Right atrium auricular region (tissue), 2 donors: ENCODE results near the gene CCNJL. TPM values are rescaled to one million over a fixed set of nuclear protein-coding genes. Genes with fewer than 3 reads are reported as not detected.

Source experiments
- DNase-seq: peaks from one replicate; pipeline ENCODE4 v3.0.0-alpha.2; 2019; ENCODE audit warnings: low spot score
- H3K27ac ChIP-seq, 2 donors: fragments of 200-600 bp; sonication (generic); 1 replicate in 1 of 2; 2 replicates in 1 of 2; pipeline ENCODE4 v1.5.1; 2016 to 2019
- H3K27me3 ChIP-seq, 2 donors: fragments of 200-600 bp; sonication (generic); one replicate each; pipeline versions ENCODE4 v1.5.1 to v1.6.0; 2017 to 2019
- H3K36me3 ChIP-seq: fragments of 200-600 bp; sonication (generic); one replicate; pipeline ENCODE4 v1.5.1; 2016
- H3K4me1 ChIP-seq, 2 donors: fragments of 200-600 bp; sonication (generic); one replicate each; pipeline versions ENCODE4 v1.5.1 to v1.6.0; 2017 to 2019
- H3K4me3 ChIP-seq, 2 donors: fragments of 200-600 bp; sonication (generic); 1 replicate in 1 of 2; 2 replicates in 1 of 2; pipeline ENCODE4 v1.5.1; 2017 to 2019; ENCODE audit warnings: mild to moderate bottlenecking in 1 of 2, moderate library complexity in 1 of 2
- H3K9me3 ChIP-seq, 2 donors: fragments of 200-600 bp; sonication (generic); one replicate each; pipeline ENCODE4 v1.5.1; 2019
- total RNA-seq, 2 donors: library from RNA; depleted of rRNA; stranded (reverse); fragments of >200 nt; gene quantifications; one replicate each; pipeline ENCODE4 v1.1.0, GENCODE V29; 2016
- TF ChIP-seq, protein P1 (sequence below), 2 donors: fragments of 200-600 bp; sonication (generic); IDR thresholded peaks; one replicate each; pipeline ENCODE4 v1.5.1; 2019; ENCODE audit warnings: antibody characterized with exemption in 2 of 2

CCNJL gene
- total RNA-seq, 2 donors from 2014 or later, result 2.7 to 5.5 TPM

DNA sequence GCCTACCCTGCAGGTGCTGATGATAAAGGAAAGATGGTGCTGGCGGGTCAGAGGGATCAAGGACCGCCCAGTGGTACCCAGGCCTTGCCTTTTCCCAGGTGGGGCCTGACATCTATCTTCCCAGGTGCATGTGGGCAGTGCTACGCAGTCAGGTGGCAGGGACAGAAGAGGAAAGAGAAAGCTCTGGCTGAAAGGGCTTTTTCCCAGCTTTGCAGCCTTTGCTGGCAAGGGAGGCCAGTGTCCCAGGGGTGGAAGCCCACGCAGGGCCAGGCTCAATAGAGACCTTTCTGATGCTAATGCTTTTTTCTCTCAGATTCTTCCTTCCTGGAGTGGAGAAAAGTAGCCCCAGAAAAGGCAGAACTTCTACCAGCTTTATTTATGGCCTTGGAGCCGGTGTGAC lies 46.3 kb downstream of the CCNJL start:
- DNase-seq, result no peak
- Histone ChIP-seq H3K36me3 (no peaks in the 10 kb centered on the region), H3K9me3 (no peaks in the 10 kb centered on the region), H3K27ac (no peak overlapping the region), H3K4me3 (no peak overlapping the region), H3K4me1 (peaks cover 0 to 49% of the 10 kb centered on the region in 2 donors), H3K27me3 (no peaks in the 10 kb centered on the region)
- TF ChIP-seq, protein P1, sequence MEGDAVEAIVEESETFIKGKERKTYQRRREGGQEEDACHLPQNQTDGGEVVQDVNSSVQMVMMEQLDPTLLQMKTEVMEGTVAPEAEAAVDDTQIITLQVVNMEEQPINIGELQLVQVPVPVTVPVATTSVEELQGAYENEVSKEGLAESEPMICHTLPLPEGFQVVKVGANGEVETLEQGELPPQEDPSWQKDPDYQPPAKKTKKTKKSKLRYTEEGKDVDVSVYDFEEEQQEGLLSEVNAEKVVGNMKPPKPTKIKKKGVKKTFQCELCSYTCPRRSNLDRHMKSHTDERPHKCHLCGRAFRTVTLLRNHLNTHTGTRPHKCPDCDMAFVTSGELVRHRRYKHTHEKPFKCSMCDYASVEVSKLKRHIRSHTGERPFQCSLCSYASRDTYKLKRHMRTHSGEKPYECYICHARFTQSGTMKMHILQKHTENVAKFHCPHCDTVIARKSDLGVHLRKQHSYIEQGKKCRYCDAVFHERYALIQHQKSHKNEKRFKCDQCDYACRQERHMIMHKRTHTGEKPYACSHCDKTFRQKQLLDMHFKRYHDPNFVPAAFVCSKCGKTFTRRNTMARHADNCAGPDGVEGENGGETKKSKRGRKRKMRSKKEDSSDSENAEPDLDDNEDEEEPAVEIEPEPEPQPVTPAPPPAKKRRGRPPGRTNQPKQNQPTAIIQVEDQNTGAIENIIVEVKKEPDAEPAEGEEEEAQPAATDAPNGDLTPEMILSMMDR (IDR thresholded peaks at IDR 0.05), result no peak

DNA sequence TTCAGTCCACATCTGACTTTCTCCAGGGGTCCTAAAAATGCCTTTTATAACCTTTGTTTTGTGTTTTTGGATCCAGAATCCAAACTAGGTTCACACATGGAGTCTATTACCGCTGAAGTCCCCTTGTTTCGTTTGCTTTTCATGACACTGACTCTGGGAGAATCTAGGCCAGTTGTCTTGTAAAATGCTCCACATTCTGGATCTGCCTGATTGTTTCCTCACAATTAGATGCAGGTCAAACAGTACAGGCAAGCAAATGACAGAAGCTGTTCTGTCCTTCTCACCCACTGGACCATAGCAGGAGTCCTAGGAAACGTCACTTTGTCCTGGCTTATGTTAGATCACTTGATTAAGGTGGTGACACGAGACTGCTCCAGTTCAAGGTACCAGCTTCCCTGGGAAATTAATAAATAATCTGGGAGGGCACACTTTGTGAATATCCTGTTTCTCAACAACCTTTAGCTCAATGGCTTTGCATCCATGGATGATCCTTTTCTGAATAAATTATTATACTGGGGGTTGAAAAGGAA lies 49.0 kb downstream of the CCNJL start:
- no peak overlapping the region for H3K27ac ChIP-seq
- H3K4me3 ChIP-seq, result no peak overlapping the region
- no peaks in the 10 kb centered on the region for H3K27me3 ChIP-seq
- H3K9me3 ChIP-seq, result no peaks in the 10 kb centered on the region
- H3K36me3 ChIP-seq, result no peaks in the 10 kb centered on the region
- peaks cover 0 to 35% of the 10 kb centered on the region in 2 donors for H3K4me1 ChIP-seq
- TF ChIP-seq, protein P1 (IDR thresholded peaks at IDR 0.05), result no peak
- no peak for DNase-seq

DNA sequence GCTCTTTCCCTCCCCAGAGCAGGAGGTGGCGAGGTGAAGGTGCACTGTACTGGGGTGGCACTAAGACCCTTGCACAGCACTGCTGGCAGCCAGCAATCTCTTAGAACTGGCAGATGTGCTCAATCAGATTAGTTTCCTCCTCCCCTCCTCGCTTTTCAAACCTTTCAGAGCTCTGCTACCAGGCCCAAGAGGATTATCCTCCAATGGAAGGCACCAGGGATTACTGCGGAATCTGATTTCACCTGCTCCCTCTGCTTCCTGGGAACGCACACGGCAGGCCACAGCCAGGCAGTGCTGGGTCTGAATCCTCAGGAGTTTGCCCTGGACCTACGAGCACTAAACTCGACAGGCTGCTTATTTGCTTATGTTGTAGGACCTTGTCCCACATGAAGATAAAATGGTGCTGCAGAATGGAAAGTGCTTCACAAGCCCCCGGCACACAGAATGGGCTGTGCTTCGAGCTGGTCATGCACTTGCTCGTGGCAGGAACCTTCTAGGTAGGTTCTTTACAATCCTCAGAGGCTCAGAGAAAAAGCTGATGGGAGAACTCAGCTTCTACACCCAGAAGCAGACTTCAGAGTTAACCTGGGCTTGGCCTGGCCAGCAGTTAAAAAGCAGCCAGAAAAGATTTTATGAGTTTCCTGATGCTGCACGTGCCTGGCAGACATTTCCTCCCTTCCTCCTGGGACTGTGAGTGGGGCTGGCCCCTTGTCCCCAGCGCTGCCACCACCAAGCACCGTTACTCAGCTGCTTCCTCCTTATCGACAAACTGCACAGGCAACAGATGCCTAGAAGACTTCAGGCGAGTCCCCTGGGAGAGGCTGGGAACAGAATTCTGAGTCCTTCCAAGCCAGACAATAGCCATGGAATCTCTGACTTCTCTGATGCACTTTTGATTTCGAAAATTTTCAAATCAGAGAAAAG lies 50.0 kb downstream of the CCNJL start:
- H3K9me3 ChIP-seq, result no peaks in the 10 kb centered on the region
- TF ChIP-seq, protein P1 (IDR thresholded peaks at IDR 0.05), result no peak
- no peak for DNase-seq
- H3K4me3 ChIP-seq, result no peak overlapping the region
- no peaks in the 10 kb centered on the region for H3K27me3 ChIP-seq
- peaks cover 0 to 33% of the 10 kb centered on the region in 2 donors for H3K4me1 ChIP-seq
- H3K27ac ChIP-seq, result no peak overlapping the region
- no peaks in the 10 kb centered on the region for H3K36me3 ChIP-seq

DNA sequence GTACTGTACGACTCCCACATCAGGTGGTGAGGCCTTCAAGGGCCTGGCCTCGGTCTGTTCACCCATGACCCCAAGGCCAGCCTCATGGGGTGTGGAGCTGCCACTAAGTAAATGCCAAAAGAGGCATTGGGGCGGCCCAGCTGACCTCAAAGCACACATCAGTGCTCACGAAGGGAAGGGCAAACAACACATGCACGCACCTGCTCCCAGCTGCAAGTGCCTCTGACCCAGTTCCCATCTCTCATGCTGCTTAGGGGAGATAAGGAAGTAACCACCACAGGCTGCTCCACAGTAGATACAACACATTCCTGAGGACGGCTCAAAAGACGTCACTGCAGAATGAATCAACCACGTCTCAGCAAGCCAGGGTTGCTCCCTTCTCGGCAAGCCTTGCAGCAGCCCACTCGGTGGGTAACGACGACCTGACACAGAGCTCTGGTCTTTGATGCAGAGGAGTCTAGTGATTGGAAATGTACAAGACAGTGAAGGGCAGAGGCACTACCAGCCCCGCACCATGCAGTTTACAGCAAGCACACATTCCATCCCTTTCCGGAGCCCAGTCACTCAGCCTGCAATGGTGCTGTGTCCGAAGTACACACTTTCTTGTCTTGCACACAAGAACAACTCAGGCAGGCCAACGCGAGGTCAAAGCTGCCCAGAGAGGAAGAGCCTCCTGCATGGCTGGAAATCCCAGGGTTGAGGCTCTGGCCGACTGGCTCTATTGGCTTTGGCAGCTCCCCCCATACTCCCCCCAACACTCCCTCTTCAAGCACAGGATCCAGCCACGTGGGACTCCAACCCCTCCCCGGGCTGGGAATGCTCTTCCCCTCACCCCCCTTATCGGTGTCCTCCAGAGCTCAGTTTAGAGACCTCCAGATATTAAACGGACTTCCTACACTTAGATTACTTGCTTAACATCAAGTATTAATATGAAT lies 51.2 kb downstream of the CCNJL start:
- no peak overlapping the region for H3K4me3 ChIP-seq
- no peaks in the 10 kb centered on the region for H3K36me3 ChIP-seq
- no peak for DNase-seq
- TF ChIP-seq, protein P1 (IDR thresholded peaks at IDR 0.05), result no peak
- no peaks in the 10 kb centered on the region for H3K9me3 ChIP-seq
- no peaks in the 10 kb centered on the region for H3K27me3 ChIP-seq
- peaks cover 0 to 33% of the 10 kb centered on the region in 2 donors for H3K4me1 ChIP-seq
- H3K27ac ChIP-seq, result no peak overlapping the region

DNA sequence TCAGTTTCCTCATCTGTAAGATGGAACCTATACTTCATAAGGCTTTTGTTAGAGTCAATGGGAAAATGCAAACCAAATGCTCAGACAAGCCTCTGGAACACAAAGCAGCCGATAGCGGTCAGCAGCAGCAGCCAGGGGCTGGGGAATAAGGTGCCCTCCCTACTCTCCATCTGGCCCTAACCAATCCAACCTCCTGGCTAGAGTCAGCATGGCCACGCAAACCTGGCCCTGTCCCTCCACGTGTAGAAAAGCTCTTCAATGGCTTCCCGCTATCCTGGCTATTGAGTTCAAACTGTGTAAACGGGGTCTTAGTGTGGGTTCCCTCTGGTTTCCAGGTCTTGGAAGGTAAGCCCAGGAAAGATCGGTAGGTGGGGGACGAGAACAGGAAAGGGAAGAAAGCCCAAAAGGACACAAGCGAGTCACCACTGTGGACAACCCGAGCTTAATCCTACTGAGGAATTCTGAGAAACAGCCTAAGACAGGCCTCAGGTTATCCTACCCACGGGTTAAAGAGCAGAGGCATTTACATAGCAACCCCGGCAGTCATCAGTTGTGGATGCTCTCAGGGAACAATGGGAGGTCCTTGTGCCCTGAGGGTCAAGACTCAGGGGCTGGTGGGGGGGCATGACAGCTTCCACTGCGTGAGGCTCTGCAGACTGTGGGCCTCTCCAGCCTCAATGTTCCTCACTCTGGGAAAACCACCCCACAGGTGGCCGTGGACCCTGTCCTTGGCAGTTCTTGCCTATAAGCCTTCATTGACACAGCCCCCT lies 52.2 kb downstream of the CCNJL start:
- TF ChIP-seq, protein P1 (IDR thresholded peaks at IDR 0.05), result no peak
- DNase-seq, result no peak
- no peak overlapping the region for H3K4me3 ChIP-seq
- H3K27ac ChIP-seq, result no peak overlapping the region
- peaks cover 3% of the 10 kb centered on the region for H3K36me3 ChIP-seq
- H3K9me3 ChIP-seq, result no peaks in the 10 kb centered on the region
- no peaks in the 10 kb centered on the region for H3K27me3 ChIP-seq
- H3K4me1 ChIP-seq, result peaks cover 0 to 33% of the 10 kb centered on the region in 2 donors
